Stimulated activated CD8-positive, alpha-beta memory T cell treated with anti-CD3 and anti-CD28 coated beads, Interleukin-12 subunit alpha, Interleukin-12 subunit beta, amount 100 ng/mL, for 4 hours (primary cell): Measurements from ENCODE around the gene HTR1E.
"Not testable (repeated sequence)": the region's sequence is repeated elsewhere in the genome, so short reads cannot be mapped to it uniquely, and the experiment has no call there.

Source experiments
- DNase-seq: peaks from one replicate; pipeline ENCODE4 v3.0.0-alpha.2; 2020; ENCODE audit warnings: low read depth

Gene HTR1E, protein sequence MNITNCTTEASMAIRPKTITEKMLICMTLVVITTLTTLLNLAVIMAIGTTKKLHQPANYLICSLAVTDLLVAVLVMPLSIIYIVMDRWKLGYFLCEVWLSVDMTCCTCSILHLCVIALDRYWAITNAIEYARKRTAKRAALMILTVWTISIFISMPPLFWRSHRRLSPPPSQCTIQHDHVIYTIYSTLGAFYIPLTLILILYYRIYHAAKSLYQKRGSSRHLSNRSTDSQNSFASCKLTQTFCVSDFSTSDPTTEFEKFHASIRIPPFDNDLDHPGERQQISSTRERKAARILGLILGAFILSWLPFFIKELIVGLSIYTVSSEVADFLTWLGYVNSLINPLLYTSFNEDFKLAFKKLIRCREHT

DNA sequence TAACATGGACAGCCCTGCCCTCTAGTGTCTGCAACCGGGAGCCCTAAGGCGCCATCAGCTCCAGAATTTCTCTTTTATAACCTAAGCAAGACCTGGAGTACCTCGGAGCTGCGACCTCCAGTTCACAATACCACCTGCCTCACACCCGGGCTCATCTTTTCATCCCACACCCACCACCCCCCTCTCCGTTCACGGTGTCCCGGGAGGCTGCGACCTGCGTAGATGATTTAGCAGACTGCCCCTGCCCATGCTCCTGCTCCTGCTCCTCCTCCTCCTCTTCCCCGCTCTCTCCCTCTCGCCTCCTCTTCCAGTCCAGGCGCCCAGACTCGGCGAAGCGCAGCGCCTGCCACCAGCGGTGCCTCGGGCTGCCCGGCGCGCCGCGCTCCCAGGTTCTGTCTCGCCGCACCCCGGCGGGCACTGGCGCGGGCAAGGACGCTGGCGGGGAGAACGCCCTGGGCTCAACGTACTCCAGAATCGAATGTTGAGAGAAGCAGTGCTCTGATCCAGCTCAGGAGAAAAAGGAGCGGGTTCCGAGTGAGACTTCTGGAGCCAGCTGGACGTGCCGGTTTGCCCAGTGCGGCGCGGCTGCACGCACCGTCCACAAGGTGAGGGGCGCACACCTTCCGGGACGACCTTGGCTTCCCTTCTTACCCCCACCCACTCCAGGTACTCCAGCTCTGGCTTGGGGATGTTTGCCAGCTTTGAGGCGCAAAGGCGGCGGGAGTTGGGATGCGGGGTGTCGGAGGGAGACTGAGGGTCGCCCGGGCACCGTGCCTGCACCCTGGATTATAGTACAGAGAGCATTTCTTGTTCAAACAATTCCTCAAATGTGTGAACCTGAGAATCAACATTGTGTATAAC lies at the start of gene HTR1E:
HTR1E (plus strand) TSS at position 310 of the 861 bp plus-strand sequence. CDS start 77,807 bp downstream, outside the sequence.
- DNase-seq: no peak

DNA sequence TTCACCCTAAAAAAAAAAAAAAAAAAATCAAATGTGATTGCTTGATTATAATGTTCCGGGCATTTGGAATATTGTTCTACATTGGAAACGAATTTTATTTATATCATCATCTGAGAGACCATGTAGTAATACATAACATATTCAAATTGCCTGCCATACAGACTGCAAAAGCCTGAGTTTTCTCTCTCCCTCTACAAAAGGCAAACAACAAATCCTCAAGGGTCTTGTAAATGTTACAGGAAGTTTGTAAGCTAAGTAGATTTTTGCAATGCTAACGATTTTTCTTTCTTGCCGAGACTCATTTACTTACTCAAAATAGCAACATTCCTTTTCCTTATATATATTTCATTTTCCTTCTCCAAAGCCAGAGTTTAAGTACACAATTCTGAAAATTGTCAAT lies 49.0 kb upstream of the HTR1E start:
- DNase-seq: no peak

DNA sequence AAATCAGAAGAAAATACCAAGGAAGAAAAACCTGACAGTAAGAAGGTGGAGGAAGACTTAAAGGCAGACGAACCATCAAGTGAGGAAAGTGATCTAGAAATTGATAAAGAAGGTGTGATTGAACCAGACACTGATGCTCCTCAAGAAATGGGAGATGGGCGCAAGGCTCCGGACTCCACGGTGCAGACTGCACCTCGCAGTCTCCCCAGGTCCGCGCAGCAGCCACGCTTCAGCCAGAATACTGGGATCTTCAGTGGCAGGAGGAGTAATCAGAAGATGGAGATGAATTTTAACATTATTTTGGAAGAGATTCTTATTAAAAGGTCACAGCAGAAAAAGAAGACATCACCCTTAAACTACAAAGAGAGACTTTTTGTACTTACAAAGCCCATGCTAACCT lies 40.1 kb upstream of the HTR1E start:
- not testable (repeated sequence) for DNase-seq

DNA sequence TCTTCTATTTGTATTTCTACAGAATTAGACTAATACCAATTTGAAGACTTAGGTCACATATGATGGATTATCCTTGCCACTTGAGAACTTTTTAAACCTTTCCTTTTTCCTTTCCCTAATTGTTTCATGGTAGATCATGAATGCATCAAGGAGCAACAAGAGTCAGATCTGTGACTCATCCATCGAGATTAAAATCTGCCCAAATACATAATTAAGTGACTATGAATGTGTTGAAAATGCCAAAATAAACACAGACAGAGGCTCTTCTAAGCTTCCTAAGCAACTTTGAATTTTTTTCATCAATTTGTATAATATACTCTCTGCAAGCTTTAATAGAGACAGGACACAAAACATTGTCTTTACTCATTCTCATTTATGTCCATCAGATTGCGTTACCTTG lies 23.5 kb upstream of the HTR1E start:
- no peak for DNase-seq

DNA sequence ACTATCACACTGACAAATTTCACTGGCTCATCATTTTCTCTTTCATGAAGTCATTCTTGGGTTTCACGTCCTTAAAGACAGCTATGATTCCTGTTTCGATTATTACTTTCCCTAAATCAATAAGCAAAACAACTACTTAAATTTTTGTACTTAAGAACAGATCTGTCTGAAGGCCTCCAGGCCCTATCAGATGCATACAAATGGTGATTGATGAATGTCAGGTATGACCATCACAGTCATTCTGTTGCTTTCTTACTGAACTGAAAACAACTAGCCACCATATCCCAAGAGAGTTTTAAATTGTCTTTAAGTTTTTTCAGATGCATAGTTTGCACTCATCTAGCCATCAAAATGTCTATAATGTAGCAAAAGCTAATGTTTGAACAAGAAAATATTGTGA lies 20.9 kb upstream of the HTR1E start:
- DNase-seq: no peak

DNA sequence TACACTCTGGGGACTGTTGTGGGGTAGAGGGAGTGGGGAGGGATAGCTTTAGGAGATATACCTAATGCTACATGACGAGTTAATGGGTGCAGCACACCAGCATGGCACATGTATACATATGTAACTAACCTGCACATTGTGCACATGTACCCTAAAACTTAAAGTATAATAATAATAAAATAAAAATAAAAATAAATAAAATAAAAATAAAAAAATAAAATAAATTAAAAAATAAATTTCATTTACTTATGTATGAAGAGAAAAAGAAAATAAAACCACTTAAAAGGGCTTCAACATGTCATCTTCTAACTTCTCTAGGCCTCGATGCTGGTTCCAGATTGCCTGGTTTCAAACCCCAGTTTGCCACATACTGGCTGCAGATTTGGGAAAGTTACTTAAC lies 10.2 kb upstream of the HTR1E start:
- not testable (repeated sequence) for DNase-seq

DNA sequence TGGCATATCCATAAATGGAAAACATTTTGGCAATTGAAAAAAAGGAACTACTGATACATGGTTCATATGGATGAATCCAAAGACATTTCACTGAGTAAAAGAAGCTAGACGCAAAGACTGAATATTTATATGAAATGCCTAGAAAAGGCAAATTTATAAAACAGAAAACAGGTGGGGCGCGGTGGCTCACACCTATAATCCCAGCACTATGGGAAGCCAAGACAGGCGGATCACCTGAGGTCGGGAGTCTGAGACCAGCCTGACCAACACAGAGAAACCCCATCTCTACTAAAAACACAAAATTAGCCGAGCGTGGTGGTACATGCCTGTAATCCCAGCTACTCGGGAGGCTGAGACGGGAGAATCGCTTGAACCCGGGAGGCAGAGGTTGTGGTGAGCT lies 9.5 kb upstream of the HTR1E start:
- DNase-seq: not testable (repeated sequence)

DNA sequence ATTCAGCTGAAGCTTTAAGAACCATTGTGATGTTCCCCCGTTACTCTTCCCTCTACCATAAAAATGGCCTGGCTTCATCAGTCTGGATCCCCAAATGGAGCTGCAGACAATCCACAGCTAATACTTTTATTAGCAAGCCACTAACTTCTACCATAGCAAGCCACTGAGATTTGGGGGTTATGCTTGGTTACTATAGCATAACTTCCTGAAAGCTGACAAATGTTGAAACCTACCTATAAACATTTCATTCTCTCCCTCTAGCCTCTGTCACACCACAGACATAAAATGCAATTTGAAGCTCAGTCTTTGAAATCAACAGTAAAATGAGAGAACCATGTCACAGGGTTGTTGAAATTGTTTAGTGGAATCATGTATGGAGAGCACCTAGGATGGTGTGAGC lies 3.0 kb upstream of the HTR1E start:
- DNase-seq: no peak

DNA sequence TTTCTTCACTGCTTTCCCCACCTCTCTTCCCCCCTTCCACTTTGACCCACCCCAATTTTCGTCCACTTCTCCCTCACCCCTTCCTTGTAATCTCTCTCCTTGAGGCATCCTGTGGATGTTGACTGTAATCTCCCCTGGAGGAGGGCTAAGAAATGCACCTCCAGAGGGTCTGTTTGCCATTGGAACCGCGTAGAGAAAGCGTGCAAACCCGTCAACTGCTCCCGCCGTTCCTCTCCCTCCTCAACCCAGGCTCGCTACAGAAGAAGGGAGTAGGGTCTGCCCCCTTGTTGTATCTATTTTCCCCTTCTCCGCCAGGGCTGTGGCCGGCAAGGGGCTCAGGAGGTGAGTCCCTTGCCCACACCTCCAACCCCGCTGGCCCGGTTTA lies 502 bp upstream of the HTR1E start:
- no peak for DNase-seq

DNA sequence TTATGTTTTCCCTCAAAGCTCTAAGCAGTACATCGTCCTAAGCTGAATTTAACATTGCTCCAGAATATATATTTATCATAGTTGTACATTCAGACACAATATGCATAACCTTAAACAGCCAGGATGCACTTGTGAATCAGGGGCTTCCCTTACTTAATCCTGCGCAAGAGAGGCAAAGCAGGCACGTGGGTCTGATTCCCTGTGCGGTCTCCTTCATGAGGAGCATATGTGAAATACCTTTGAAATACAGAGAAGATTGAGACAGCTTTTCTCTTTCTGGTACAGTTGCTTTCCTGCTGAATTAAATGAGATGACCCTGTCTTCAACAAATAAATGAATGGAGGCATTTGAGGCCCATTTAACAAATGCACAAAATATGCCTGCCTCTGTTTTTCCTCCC lies 1.5 kb downstream of the HTR1E start:
- DNase-seq: no peak

DNA sequence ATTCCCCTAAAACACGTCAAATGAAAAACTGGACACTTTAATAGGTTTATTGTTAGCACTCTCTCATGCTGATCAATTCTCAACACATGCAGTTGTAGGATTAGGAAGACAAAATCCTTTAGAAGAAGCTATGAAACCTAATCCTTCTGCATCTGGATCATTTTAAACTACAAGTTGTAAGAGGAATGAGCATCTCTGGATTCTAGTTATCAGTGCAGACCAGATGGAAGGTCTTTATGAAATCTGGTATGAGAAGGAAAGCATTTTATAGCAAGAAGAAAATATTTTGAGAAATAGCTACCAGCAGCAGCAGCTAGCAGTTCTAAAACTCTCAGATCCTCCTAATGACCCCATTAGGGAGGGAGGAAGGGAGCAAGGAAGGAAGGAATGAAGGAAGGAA lies 4.1 kb downstream of the HTR1E start:
- no peak for DNase-seq

DNA sequence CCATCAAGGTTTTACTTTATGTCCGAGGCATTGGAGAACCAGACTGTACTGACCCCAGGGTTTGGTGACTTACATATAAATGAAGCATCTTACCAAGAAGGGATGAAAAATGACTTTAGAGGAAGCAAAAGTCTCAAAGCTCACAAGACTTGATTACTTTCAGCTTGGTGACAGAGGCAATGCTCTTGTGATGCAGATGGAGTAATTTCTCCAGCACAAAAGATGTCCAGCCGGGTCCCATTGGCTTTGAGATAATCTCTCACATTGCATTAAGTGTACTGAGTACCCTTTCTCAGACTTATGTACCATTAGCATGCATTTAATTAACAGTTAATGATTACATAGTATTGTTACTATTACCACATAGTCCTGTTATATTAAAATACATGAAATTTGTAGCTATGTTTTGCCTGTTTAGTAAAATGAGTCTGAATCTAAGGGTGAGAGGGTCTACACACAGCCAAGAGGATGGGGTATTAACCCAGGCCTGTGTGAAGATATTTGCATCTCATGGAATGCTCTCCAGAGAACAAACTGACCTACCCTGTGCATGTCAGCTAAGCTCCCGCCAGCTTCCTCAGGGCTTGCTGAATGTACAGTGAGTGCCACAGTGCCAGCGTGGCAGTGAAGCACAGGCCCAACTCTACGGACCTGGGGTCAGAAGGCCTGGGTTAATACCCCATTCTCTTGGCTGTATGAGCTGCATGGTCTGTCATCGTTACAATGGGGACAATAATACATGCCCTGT lies 5.6 kb downstream of the HTR1E start:
- DNase-seq: no peak

DNA sequence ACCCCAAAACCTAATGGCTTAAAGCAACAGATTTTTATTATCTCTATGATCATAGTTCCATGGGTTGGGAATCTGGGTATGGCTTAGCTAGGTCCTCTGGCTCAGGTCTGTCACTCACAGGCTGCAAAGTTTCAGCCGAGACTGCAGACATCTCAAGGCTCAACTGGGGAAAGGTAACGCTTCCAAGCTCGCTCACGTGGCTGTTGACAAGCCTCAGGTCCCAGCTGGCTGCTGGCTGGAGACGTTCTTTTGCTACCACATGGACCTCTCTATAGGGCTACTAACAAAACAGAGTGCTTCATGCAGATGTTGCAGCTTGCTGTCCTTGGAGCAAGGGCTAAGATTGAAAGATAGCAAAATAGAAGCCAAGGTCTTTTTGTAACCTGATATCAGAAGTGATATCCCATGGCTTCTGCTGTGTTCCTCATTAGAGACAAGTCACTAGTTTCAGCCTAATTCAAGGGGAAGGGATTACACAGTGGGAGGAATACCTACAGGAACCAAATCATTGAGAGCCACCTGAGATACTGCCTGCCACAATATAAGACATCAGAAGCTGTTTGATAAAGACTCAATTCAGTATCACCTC lies 6.6 kb downstream of the HTR1E start:
- no peak for DNase-seq

DNA sequence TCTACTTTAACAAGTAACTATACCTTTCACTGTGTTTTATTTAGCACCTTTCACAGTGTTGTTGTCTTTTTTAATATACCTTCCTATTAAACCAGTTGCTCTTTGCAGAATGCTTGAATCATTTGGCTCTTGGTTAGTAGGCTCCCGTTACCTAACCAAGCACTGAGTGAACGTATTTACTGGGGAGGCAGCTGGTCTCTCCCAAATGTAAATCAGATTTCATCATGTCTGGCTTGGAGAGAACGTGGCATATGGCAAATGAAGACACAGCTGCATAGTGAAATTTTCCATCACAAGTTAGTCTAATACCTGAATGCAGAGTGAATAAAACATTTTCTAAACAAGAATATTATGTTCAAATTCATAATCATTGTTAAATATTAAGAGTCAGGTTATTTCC lies 12.4 kb downstream of the HTR1E start:
- DNase-seq: no peak

DNA sequence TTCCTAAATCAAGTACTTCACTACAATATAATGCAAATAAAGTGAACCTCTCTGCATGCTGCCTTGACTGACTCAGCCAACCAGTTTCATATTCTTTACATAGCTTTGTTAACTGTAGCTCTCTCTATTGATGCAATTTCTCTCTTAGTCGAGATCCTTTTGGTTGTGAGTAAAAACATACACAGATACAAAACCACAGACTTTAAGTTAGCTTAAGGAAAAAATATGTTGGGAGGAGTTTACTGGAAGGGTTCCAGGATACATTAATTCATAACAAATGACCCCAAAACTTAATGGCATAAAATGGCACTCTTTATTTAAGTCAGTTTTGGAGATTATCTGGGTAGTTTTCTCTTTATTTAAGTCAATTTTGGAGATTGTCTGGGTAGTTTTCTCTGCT lies 15.7 kb downstream of the HTR1E start:
- DNase-seq: no peak

DNA sequence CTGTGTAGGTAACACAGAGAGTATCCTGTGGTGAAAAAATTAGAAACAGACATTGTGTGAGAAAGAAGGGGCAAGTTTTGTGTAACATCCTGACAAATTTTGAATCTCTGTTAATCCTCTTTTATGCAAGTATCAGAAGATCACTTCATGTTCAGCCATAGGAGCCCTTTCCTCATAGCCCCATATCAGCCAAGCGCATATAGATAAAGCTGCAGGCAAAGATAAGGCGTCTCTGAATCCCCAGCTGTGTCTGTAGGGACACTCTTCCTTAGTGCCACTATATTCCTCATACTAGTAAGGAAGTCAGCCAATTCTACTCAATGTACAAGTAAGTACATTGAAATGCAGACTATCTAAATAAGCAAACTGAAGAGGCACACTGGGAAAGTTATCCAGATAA lies 22.3 kb downstream of the HTR1E start:
- no peak for DNase-seq

DNA sequence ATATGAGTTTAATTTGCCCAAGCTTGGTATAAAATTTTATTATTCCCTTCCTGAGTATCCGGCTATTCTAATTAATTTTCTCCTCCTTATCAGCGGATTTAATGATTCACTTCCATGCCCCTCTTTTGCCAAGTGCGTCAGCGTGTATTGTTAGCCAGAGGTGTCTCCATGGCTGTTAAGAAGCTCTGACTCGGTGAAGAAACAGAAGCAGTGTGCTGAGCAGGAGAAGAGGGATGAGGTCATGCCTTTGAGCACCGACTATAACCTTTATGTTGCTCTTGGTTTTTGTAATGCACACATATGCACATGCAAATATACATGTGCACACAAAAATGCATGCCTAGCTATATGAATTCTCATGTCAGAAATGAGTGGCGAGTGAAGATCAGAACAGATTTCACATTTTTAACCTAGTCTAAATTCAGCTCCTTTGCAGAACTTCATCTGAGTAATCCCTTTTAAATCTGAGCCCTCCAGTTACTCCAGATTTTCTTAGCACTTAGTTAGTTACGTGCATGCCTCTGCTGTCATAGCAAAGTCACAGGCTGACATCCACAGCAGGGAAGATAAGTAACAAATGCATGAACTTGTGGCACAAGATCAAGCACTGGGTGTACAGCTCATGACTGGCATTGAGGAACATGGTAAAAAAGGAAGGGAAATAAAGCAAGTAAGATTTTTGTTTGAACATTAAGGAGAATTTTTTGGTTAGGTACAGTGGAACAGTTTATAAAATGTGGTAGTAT lies 24.3 kb downstream of the HTR1E start:
- DNase-seq: no peak

DNA sequence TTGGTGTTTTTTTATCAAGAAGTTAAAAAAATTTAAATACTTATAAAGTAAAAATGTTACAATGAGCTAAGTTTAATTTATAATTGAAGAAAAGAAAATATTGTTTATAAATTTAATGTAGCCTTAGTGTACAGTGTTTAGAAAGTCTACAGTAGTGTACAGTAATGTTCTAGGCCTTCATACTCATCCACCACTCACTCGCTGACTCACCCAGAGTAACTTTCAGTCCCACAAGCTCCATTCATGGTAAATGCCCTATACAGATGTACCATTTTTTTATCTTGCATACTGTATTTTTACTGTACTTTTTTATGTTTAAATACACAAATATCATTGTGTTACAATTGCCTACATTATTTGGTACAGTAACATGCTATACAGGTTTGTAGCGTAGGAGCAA lies 26.0 kb downstream of the HTR1E start:
- no peak for DNase-seq

DNA sequence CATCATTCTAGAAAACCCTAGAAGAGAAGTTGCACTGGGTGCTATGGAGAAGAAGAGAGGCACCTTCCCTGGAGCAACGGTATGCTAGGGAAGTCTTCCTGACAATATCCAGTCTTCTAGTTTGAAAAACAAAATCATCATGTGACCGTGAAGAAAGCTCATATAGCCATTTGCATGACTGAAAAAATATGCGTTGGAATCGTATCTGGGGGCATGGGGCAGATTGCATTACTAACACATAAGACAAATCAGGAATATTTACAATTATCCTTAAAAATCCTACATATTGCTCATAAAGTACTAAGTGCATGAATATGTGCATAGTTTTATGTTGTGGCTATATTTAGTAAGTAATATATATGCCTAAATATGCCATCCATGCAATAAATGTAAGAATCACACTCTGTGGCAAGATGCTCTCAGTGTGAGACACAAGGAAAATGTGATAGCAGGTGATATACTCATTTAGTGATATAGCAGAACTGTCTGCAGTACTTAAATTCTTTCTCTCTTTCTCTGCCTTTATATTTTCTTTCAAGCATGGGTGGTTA lies 26.8 kb downstream of the HTR1E start:
- DNase-seq: no peak

DNA sequence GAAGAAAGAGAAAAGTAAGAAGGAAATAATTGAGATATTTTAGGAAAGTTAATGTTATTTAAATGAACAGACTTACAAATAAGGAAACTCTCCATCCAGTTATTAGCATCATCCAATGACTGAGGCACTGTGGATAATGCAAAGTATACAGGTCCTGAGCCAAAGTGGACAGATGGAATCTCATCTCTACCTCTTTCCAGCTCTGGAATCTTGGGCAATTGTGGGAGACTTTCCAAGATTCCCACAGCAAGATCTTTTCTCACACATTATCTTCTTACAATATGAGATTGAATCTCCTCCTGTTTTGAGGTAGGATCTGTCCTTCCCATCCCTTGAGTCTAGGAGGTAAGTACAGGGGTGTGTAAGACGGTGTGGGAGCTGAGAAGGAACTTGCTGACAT lies 28.9 kb downstream of the HTR1E start:
- DNase-seq: no peak

DNA sequence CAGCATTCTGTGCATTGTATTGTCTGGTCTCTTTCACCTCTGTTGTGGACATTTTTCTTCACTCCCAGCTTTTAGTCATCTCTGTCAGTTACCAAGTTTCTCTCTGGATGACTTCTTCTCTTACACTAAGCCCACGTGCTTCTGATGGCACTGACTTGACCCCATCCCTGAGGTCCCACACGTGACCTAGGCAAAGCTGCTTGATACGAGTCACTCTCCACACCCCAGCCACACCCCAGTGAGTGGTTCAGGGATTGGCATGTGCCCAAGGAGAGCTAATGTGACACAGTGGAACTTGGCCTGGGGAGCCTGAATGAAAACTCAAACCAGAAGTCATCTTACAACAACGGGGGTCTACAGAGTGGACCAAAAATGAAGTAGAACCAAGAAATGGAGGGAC lies 32.2 kb downstream of the HTR1E start:
- DNase-seq: no peak
